MG63 (cell line): ENCODE results near the gene TREM2. TPM values are rescaled to one million over a fixed set of nuclear protein-coding genes. Genes with fewer than 3 reads are reported as not detected.
"Not testable (repeated sequence)": the region's sequence is repeated elsewhere in the genome, so short reads cannot be mapped to it uniquely, and the experiment has no call there.

Source experiments
- DNase-seq: peaks from one replicate; pipeline ENCODE4 v3.0.0-alpha.2; 2020
- H3K27me3 ChIP-seq: fragments of 250-450 bp; sonication (Bioruptor Pico); 2 replicates; pipeline ENCODE4 v1.5.1; 2020; ENCODE audit warnings: mild to moderate bottlenecking, moderate library complexity
- H3K36me3 ChIP-seq: fragments of 250-450 bp; sonication (Bioruptor Pico); 2 replicates; pipeline ENCODE4 v1.5.1; 2020; ENCODE audit warnings: mild to moderate bottlenecking, moderate library complexity
- H3K4me3 ChIP-seq: fragments of 250-450 bp; sonication (Bioruptor Pico); 2 replicates; pipeline ENCODE4 v1.5.1; 2020; ENCODE audit warnings: mild to moderate bottlenecking, moderate library complexity
- H3K9me3 ChIP-seq: fragments of 250-450 bp; sonication (Bioruptor Pico); 2 replicates; pipeline ENCODE4 v1.5.1; 2020; ENCODE audit warnings: mild to moderate bottlenecking, moderate library complexity
- total RNA-seq: library from RNA; depleted of rRNA; stranded (reverse); fragments of >200 nt; shearing (Covaris generic); gene quantifications from 2 replicates; pipeline ENCODE4 v1.2.3, GENCODE V29; 2014; ENCODE audit warnings: low replicate concordance

Gene TREM2
- total RNA-seq, 1 experiment from 2014 or later: not detected

DNA sequence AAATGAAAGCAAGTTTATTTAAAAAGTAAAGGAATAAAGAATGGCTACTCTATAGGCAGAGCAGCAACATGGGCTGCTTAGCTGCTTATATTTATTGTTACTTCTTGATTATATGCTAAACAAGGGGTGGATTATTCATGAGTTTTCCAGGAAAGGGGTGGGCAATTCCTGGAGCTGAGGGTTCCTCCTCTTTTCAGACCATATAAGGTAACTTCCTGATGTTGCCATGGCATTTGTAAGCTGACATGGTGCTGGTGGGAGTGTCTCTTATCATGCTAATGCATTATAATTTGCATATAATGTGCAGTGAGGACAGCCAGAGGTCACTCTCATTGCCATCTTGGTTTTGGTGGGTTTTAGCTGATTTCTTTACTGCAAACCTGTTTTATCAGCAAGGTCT lies 26.1 kb upstream of the TREM2 start:
- not testable (repeated sequence) for DNase-seq, H3K9me3 ChIP-seq, H3K36me3 ChIP-seq, H3K27me3 ChIP-seq, H3K4me3 ChIP-seq

DNA sequence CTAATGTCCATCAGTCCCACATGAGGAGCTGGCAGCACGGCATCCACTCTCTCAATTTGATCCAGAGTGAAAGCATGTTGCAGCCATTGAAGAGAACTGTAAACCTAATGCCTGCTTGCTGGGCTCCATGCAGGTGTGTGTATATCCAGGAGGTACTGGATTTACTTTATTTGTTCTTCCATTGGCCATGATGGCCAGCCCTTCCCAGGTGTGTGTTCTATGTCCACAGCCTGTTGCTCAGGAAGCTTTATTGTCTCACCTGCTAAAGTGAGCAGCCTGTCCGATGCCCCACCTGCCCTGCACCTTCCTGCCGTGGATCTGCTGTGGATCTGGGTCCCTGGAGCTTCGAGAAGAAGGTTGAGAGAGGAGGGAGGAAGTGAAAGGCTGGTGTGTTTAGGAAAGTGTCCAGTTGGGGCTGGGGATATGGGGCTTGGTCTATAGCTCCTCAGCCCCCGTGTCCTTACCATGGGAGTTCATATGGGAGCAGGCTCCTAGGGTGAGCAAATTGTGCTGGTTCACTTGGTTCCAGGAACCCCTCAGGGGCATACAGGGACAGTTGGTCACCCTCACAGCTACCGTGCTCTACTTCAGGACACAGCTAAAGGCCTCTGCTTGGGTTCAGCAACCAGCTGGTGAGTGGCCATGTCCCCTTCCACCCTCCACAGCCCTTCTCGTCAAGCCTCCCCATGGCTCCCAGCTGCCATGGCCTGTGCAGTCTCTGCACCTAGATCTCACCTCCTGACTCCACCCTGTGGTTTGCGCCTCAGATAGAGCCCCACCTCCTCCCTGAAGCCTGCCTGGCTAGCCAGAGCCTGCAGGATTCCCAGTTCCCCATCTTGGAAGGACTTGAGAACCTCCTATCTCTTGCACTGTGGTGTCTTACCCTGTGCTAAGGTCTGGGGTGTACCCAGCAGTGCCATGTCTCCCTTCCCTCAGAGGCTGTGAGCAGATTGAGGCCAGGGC lies 25.3 kb upstream of the TREM2 start:
- no peak for DNase-seq
- H3K9me3 ChIP-seq: no peaks in the 10 kb centered on the region
- no peak overlapping the region for H3K4me3 ChIP-seq
- H3K36me3 ChIP-seq: no peaks in the 10 kb centered on the region
- H3K27me3 ChIP-seq: no peaks in the 10 kb centered on the region

DNA sequence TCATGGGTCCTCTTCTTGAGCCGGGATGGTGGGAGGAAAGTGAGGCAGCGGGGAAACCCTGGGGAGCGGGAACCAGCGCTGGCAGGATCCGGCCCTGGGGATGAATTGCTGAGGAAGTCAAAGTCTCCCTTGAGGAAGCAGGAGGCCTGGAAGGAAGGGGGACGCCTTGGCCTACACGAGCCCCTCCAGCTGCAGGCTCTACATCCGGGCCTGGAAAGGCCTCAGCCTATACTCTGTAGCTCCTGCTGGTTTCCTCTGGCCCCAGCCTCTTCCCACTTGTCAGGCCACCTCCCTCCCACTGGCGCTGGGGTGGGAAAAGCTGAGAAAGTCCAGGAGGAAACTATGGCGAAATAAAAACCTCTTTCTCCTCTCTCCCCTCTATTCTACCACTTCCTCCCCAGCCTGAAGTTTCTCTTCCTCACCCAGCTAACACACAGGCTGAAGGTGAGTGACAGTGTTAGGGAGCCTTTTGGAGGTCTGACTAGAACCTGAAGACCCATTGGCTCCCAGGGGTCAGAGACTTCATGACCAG lies 23.2 kb upstream of the TREM2 start:
- DNase-seq: no peak
- no peaks in the 10 kb centered on the region for H3K27me3 ChIP-seq
- no peaks in the 10 kb centered on the region for H3K9me3 ChIP-seq

DNA sequence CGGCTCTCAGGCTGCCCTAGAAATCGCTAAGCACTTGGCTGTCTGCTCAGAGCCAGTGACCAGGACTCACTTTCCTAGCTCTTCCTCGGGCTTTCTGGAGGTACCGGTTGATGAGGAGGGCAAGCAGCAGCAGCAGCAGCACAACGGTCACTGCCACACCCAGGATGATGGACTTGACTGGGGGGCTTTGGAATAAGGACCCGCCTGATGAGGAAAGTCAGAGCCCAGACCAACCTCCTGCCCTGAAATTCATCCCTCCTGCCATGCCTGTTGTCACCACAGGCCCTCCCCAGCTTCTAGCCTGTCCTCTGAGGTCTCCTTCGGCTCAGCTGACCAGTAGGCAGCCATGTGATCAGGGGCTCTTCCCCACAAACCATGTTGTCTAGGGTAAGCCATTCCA lies 21.8 kb upstream of the TREM2 start:
- Histone ChIP-seq H3K36me3 (no peaks in the 10 kb centered on the region), H3K4me3 (no peak overlapping the region), H3K9me3 (no peaks in the 10 kb centered on the region), H3K27me3 (no peaks in the 10 kb centered on the region)
- DNase-seq: no peak

More for the DNA sequence above, 23.2 kb upstream of the TREM2 start:
- Histone ChIP-seq H3K36me3 (no peaks in the 10 kb centered on the region), H3K4me3 (no peak overlapping the region)

DNA sequence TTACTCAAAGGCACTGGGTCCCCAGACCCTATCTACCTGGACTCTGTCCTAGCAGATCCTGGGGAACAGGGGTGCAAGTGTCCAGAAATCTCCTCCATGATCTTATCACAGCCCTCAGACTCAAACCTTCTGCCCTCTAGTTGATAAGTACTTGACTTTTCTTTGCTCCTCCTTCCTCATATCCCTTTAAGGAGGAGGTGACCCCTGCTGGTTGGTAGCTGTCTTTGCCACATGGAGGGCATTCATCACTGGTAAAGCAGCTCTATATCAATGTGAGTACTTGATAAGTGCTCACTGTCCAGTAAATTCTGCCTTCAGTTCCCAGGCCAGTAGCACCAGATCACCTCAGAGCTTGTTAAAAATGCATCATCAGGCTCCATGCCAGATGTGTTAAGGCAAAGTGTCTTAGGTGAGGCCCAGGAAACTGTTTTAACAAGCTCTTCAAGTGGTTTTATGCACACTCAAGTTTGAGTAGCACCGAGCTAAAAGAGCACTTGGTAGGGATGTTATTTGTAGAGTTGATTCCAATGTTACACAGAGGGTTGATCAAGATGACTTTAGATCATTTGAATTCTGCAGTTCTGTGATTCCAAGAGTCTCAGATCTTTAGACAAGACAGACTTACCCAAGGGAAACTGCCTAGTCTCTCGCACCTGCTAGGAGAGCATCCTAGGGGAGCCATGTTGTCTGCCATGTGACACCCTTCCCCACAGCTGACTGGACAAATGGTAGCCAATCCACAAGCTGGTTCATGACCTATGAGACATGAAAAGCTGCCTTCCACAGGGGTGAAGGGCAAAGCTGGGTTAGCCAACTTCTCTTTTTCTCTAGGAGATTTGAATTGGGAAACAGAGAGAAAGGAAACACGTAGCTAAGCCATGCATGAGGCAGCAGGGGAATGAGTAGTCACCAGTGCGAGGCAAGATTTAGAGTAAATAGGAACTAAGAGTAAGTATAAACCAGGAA lies 19.4 kb upstream of the TREM2 start:
- Histone ChIP-seq H3K9me3 (no peaks in the 10 kb centered on the region), H3K36me3 (no peaks in the 10 kb centered on the region), H3K27me3 (no peaks in the 10 kb centered on the region), H3K4me3 (no peak overlapping the region)
- no peak for DNase-seq

DNA sequence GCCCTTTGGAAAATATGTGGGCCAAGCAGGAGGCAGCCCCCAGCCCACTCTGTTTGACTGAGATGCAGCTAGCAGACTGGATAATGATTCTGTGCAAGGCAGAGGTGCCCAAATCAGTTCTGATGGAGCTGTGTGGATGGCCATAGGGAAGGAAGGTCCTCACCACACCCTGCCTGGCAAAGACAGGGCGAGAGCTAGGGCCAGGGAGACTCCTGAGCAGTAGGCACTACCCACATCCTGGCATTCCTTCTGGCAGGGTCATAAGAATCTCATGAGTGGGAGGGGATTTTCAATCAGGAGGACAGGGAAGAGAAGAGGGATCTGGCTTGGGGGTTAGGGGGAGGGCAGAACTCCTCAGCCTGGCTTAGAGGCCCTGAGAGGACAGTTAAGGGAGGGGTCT lies 18.6 kb upstream of the TREM2 start:
- no peak for DNase-seq
- H3K27me3 ChIP-seq: no peaks in the 10 kb centered on the region
- no peaks in the 10 kb centered on the region for H3K9me3 ChIP-seq
- no peaks in the 10 kb centered on the region for H3K36me3 ChIP-seq
- no peak overlapping the region for H3K4me3 ChIP-seq

DNA sequence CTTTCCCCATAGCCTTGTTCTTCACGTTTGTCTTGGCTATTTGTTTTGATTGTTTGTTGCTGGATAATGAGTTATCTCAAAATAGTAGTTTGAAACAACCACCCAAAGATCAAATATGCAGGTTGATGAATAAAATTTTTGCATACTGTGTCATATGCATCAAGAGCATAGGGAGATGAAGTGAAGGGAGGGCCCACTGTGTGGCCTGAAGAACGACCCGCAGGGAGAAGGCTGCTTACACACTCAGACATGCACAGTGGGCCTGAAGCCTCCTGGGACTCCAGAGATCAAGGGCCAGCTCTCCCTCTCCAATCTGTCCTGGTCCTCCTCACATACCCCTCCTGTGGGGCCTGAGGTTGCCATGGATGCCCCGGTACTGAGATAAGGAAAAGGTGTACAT lies 16.2 kb upstream of the TREM2 start:
- H3K4me3 ChIP-seq: no peak overlapping the region
- no peak for DNase-seq
- no peaks in the 10 kb centered on the region for H3K36me3 ChIP-seq
- no peaks in the 10 kb centered on the region for H3K9me3 ChIP-seq
- H3K27me3 ChIP-seq: no peaks in the 10 kb centered on the region

DNA sequence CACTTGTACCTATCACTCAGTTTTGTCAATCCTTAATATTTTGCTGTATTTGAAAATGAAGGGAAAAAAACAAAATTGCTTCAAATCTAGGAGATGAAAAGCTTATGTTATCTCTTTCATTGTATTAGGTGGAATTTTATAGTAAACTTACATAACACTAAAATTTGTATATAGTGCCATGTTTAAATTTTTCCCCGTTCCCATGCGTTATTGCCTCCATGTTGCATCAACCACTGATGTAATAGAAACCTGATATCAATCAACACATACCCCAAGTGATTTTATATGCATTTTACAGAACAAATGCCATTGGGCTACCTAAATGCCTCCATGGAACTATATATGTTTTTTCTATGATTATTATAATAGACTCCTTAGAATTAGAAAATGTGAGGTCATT lies 14.8 kb upstream of the TREM2 start:
- Histone ChIP-seq H3K4me3 (no peak overlapping the region), H3K36me3 (no peaks in the 10 kb centered on the region), H3K9me3 (no peaks in the 10 kb centered on the region), H3K27me3 (no peaks in the 10 kb centered on the region)
- DNase-seq: no peak

DNA sequence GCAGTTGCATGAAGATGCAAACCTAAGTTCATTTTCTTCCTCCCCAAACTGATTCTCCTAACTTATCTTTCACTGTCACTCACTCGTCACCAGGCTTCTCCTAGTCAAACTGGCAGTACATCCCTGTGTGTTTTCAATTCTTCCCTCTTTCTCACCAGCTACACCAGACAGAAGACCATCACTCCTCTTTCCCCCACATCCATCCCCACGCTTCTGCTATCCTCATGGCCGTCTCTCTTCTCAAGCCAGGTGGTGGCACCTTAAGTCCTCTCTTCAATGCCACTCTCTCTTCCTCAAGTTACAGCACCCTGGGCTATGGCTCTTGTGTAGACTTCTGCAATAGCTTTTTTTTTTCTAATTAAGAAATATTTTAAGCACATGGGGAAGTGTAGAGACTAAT lies 14.4 kb upstream of the TREM2 start:
- DNase-seq: no peak
- Histone ChIP-seq H3K27me3 (no peaks in the 10 kb centered on the region), H3K4me3 (no peak overlapping the region)

DNA sequence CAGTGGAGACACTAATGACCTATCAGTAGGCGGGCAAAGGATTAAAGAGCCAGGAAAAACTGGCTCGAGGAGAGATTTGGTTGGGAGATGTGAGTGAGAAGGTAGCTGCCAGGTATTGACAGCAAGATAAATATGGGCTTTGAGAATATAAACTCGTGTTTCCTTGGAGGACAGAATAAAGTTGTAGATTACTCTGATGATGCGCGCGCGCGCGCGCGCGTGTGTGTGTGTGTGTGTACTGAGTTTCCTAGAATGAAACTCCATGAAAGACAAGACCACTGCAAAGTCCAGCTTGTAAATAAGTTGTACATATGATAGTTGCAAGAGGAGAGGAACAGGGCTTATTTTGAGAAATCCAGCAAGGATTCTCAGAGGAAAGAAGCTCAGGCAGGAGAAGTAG lies 13.3 kb upstream of the TREM2 start:
- Histone ChIP-seq H3K9me3 (no peaks in the 10 kb centered on the region), H3K27me3 (no peaks in the 10 kb centered on the region), H3K36me3 (no peaks in the 10 kb centered on the region), H3K4me3 (no peak overlapping the region)
- no peak for DNase-seq

More for the DNA sequence above, 14.4 kb upstream of the TREM2 start:
- no peaks in the 10 kb centered on the region for H3K9me3 ChIP-seq
- H3K36me3 ChIP-seq: no peaks in the 10 kb centered on the region

DNA sequence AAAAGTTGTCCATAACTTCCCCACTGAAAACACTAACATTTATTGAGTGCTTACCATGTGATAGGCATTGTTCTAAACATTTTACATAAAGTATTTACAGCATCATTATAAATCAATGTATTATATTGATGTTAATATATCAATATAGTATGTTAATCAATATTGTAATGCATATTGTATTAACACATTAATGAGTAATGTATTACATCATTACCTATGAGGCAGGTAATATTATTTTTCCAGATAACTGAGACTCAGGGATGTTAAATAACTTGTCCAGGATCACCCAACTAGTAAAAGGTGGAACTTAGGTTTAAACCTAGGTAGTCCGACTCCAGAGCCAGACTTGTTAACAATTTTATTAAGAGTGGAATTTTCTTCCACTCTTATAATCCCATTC lies 12.2 kb upstream of the TREM2 start:
- no peaks in the 10 kb centered on the region for H3K36me3 ChIP-seq
- no peak overlapping the region for H3K4me3 ChIP-seq
- H3K27me3 ChIP-seq: no peaks in the 10 kb centered on the region
- no peaks in the 10 kb centered on the region for H3K9me3 ChIP-seq
- DNase-seq: no peak

DNA sequence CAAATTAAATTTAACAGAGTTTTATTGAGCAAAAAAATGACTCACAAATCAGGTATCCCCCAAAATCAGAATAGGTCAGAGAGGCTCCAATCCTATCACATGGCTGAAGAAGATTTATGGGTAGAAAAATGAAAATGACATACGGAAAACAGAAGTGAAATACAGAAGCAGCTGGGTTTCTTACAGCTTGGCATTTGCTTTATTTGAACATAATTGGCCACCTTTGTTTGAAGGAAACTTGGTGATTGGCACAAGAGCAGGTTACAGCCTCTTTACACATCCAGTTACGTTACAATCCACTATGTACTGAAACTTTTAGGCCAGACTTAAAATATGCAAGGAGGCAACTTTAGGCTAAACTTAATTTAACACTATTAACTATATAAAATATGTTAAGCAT lies 11.7 kb upstream of the TREM2 start:
- Histone ChIP-seq H3K27me3 (no peaks in the 10 kb centered on the region), H3K9me3 (no peaks in the 10 kb centered on the region), H3K4me3 (no peak overlapping the region), H3K36me3 (no peaks in the 10 kb centered on the region)
- DNase-seq: no peak

DNA sequence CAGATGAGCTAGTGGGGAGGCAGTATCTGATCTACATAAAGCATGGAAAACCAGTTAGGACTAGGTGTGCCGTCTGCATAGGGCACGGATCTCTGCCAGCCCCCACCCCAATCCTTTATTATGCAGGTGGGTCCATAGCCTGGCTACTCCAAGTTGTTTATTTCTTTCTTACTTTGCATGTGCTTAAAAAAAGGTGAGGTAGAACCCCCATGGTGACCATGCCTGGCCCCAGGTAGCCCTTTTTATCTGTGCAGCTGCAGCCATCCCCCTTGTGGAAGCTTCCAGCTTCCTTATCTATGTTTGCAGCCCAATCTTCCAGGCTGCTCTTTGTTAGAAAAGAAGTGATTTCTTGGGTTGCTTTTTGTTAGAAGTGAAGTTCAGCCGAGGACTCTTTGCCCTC lies 9.0 kb upstream of the TREM2 start:
- no peak for DNase-seq
- H3K9me3 ChIP-seq: no peaks in the 10 kb centered on the region
- H3K4me3 ChIP-seq: no peak overlapping the region
- H3K27me3 ChIP-seq: no peaks in the 10 kb centered on the region
- no peaks in the 10 kb centered on the region for H3K36me3 ChIP-seq

DNA sequence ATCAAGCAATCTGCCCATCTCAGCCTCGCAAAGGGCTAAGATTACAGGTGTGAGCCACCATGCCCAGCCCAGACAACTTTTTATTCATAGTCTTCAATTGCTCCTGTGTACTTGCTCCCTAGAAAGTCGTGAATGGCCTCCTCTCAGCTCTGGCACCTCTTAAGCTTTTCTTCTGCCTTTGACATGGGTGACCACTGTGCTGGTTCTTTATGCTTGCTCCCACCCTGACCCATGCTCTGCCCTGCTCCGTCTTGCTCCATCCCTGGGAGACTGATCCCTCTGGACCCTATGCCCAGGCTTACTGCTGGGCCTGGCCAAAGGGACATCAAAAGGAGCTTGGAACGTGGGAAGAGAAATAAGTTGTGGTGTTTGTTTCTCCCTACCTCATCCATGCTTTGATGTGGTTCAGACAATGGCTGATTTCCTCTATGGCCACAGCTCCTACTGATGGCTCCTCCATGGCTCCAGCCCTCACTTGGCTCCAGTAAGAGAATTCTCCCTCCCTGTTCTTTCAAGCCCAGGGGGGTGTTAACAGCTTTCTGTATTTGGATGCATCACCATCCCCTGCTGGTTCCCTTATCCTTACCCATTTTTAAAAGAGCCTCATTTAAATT lies 7.7 kb upstream of the TREM2 start:
- no peak overlapping the region for H3K4me3 ChIP-seq
- no peak for DNase-seq
- no peaks in the 10 kb centered on the region for H3K27me3 ChIP-seq
- H3K9me3 ChIP-seq: no peaks in the 10 kb centered on the region
- H3K36me3 ChIP-seq: no peaks in the 10 kb centered on the region

DNA sequence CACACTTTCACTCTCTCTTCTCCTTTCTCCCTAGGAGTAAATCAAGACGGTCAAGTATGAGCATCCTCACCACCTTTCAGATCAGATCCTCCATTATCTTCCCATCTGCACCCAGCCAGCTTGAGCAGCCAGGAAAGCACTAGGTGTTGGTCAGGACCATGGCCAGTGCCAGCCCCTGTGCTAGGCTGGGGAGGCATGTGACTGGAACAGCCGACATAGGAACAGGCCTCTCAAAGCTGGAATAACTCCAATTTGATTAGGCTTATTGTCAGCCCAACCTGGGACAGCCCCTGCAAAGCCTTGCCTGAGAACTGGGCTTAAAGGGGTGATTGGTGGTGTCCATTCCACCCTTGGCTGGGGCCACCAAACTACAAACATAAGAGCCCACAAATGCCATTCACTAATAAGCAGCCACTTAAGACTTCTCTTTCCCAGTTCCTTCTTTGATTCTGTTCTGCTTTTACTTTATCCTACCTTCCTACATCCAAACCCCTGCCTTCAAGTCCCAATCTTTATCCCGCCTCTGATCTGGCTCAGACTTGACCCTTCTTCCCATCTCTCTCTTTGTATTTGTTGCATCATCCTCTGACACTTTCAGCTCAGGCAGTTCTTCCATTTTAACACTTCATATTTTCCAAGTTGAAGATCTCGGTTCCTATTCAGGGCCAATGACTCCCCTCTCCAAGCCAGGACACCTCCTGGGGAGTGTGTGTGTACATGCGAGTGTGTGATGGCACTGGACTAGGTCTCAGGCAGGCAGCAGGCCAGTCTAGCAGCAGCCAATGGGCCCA lies 4.5 kb upstream of the TREM2 start:
- no peak for DNase-seq
- Histone ChIP-seq H3K4me3 (no peak overlapping the region), H3K27me3 (no peaks in the 10 kb centered on the region), H3K9me3 (no peaks in the 10 kb centered on the region), H3K36me3 (no peaks in the 10 kb centered on the region)

DNA sequence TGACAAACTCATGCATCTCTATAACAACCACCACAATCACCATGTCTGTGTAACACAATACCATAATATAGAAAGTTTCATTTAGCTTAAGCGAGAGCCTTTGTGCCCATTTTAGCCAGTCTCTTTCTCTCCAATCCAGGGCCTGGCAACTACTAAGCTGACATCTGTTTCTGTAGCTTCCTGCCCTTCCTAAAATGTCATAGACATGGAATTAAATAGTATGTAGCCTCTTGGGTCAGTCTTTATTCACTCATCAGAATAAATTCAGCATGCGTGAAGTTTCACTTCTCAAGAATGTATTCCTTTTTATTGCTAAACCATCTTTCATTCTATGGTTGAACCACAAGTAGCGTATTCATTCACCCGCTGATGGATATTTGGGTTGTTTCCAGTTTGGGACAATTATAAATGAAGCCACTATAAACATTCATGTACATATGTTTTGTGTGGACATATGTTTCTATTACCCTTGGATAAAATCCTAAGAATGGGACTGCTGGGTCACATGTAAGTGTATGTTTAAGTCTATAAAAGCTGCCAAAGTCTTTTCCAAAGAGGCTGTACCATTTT lies 1.7 kb upstream of the TREM2 start:
- Histone ChIP-seq H3K36me3 (no peaks in the 10 kb centered on the region), H3K4me3 (no peak overlapping the region), H3K27me3 (no peaks in the 10 kb centered on the region), H3K9me3 (no peaks in the 10 kb centered on the region)
- DNase-seq: no peak
